GM23338 (cell line): ENCODE measurements around the gene PRR29. TPM values are rescaled to one million over a fixed set of nuclear protein-coding genes. Genes with fewer than 3 reads are reported as not detected.

Source experiments
- EZH2 ChIP-seq: fragments of 200-600 bp; sonication (generic); IDR thresholded peaks from one replicate; pipeline ENCODE4 v1.8.0; 2017; ENCODE audit warnings: antibody characterized with exemption, mild to moderate bottlenecking, low read depth; ENCODE audit not compliant: unreplicated experiment
- EZH2phosphoT487 ChIP-seq: fragments of 200-600 bp; sonication (generic); IDR thresholded peaks from one replicate; pipeline ENCODE4 v1.8.1; 2018; ENCODE audit warnings: antibody characterized with exemption; ENCODE audit not compliant: unreplicated experiment
- POLR2AphosphoS5 ChIP-seq: IDR thresholded peaks from 2 replicates; pipeline ENCODE4 v1.6.1; 2016; ENCODE audit warnings: antibody characterized with exemption, low read depth
- STAT1 ChIP-seq: IDR thresholded peaks from one replicate; pipeline ENCODE4 v1.6.1; 2016; ENCODE audit warnings: antibody characterized with exemption; ENCODE audit not compliant: unreplicated experiment
- ZNF114 ChIP-seq: fragments of 250-450 bp; sonication (Bioruptor Pico); IDR thresholded peaks from 2 replicates; pipeline ENCODE4 v1.5.0; 2020; ENCODE audit warnings: mild to moderate bottlenecking, moderate library complexity
- ZNF331 ChIP-seq: fragments of 250-450 bp; sonication (Bioruptor Pico); IDR thresholded peaks from 2 replicates; pipeline ENCODE4 v1.5.0; 2020; ENCODE audit warnings: low read depth, mild to moderate bottlenecking, moderate library complexity
- polyA plus RNA-seq: library from polyadenylated mRNA; unstranded; fragments of >200 nt; fragmentation: Nextera tagmentation; extraction: Ambion mirVana; gene quantifications from 2 replicates; pipeline ENCODE4 v1.2.1, GENCODE V29; 2016
- total RNA-seq: library from RNA; depleted of rRNA; stranded (reverse); fragments of >200 nt; shearing (Covaris generic); gene quantifications from 2 replicates; pipeline ENCODE4 v1.2.3, GENCODE V29; 2014
- TF ChIP-seq, protein P1 (sequence below): fragments of 250-450 bp; sonication (Bioruptor Pico); IDR thresholded peaks from 2 replicates; pipeline ENCODE4 v1.5.0; 2020; ENCODE audit warnings: mild to moderate bottlenecking, moderate library complexity
- TF ChIP-seq, protein P2 (sequence below): IDR thresholded peaks from 2 replicates; pipeline ENCODE4 v1.6.1; 2016; ENCODE audit warnings: antibody characterized with exemption

Gene PRR29
- total and polyA plus RNA-seq, 2 experiments from 2014 or later, result 0.24 to 1.3 TPM

DNA sequence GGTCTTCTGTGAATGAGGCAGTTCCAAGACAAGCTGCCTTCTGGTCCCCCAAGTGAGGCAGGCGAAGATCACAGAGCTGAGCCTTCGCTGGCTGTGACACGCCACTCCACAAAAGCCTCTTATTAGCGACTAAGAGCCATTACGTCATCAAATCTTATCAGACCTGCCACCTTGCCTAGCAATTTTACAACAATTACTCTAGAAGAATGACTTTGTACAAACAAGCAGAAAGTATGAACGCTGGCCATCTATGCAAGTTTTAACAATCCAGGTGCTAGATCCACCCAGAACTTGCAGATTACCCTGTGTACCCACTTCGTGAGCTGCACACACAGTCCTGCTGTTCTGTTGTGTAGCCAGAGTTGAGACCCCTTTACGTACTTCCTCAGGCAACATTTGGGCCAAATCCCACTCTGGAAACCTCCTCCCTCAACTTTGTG is 26.1 kb downstream of the PRR29 start (continued):
- TF ChIP-seq, protein P1, sequence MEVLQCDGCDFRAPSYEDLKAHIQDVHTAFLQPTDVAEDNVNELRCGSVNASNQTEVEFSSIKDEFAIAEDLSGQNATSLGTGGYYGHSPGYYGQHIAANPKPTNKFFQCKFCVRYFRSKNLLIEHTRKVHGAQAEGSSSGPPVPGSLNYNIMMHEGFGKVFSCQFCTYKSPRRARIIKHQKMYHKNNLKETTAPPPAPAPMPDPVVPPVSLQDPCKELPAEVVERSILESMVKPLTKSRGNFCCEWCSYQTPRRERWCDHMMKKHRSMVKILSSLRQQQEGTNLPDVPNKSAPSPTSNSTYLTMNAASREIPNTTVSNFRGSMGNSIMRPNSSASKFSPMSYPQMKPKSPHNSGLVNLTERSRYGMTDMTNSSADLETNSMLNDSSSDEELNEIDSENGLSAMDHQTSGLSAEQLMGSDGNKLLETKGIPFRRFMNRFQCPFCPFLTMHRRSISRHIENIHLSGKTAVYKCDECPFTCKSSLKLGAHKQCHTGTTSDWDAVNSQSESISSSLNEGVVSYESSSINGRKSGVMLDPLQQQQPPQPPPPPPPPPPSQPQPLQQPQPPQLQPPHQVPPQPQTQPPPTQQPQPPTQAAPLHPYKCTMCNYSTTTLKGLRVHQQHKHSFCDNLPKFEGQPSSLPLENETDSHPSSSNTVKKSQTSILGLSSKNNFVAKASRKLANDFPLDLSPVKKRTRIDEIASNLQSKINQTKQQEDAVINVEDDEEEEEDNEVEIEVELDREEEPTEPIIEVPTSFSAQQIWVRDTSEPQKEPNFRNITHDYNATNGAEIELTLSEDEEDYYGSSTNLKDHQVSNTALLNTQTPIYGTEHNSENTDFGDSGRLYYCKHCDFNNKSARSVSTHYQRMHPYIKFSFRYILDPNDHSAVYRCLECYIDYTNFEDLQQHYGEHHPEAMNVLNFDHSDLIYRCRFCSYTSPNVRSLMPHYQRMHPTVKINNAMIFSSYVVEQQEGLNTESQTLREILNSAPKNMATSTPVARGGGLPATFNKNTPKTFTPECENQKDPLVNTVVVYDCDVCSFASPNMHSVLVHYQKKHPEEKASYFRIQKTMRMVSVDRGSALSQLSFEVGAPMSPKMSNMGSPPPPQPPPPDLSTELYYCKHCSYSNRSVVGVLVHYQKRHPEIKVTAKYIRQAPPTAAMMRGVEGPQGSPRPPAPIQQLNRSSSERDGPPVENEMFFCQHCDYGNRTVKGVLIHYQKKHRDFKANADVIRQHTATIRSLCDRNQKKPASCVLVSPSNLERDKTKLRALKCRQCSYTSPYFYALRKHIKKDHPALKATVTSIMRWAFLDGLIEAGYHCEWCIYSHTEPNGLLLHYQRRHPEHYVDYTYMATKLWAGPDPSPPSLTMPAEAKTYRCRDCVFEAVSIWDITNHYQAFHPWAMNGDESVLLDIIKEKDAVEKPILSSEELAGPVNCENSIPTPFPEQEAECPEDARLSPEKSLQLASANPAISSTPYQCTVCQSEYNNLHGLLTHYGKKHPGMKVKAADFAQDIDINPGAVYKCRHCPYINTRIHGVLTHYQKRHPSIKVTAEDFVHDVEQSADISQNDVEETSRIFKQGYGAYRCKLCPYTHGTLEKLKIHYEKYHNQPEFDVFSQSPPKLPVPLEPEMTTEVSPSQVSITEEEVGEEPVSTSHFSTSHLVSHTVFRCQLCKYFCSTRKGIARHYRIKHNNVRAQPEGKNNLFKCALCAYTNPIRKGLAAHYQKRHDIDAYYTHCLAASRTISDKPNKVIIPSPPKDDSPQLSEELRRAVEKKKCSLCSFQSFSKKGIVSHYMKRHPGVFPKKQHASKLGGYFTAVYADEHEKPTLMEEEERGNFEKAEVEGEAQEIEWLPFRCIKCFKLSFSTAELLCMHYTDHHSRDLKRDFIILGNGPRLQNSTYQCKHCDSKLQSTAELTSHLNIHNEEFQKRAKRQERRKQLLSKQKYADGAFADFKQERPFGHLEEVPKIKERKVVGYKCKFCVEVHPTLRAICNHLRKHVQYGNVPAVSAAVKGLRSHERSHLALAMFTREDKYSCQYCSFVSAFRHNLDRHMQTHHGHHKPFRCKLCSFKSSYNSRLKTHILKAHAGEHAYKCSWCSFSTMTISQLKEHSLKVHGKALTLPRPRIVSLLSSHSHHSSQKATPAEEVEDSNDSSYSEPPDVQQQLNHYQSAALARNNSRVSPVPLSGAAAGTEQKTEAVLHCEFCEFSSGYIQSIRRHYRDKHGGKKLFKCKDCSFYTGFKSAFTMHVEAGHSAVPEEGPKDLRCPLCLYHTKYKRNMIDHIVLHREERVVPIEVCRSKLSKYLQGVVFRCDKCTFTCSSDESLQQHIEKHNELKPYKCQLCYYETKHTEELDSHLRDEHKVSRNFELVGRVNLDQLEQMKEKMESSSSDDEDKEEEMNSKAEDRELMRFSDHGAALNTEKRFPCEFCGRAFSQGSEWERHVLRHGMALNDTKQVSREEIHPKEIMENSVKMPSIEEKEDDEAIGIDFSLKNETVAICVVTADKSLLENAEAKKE, result no peak
- TF ChIP-seq POLR2AphosphoS5 (no peak), EZH2 (no peak), ZNF114 (CRISPR knock-in tag) (no peak), EZH2phosphoT487 (no peak), ZNF331 (CRISPR knock-in tag) (no peak), STAT1 (no peak)
- TF ChIP-seq, protein P2, sequence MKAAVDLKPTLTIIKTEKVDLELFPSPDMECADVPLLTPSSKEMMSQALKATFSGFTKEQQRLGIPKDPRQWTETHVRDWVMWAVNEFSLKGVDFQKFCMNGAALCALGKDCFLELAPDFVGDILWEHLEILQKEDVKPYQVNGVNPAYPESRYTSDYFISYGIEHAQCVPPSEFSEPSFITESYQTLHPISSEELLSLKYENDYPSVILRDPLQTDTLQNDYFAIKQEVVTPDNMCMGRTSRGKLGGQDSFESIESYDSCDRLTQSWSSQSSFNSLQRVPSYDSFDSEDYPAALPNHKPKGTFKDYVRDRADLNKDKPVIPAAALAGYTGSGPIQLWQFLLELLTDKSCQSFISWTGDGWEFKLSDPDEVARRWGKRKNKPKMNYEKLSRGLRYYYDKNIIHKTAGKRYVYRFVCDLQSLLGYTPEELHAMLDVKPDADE, result no peak
